ENCODE results near the gene MLLT1.
A peak's percentile ranks its signal among the peaks of the same experiment; 100 is the strongest.

MLLT1 gene

DNA sequence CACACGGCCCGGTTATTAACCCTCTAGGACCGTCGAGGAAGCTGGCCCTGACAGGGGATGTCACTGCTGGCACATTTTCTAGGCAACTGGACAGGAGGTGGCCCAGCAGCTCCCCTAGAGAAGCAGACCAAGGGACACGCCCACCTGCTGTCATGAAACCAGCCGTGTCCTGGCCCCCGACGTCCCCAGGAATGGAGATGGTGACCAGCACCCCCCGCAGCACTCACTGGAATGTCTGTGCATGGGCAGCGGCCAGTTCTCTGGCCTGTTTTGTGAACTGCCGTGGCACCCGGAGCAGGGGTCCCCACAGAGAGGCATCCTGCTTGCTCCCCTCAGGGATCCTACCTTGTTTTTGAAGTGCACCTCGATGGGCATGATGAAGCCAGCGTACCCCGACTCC lies 17.9 kb downstream of the MLLT1 start:
- H3K4me3 ChIP-seq (ENCODE audit: low read depth, low read length): no peak overlapping the region
- TF ChIP-seq, protein P1, sequence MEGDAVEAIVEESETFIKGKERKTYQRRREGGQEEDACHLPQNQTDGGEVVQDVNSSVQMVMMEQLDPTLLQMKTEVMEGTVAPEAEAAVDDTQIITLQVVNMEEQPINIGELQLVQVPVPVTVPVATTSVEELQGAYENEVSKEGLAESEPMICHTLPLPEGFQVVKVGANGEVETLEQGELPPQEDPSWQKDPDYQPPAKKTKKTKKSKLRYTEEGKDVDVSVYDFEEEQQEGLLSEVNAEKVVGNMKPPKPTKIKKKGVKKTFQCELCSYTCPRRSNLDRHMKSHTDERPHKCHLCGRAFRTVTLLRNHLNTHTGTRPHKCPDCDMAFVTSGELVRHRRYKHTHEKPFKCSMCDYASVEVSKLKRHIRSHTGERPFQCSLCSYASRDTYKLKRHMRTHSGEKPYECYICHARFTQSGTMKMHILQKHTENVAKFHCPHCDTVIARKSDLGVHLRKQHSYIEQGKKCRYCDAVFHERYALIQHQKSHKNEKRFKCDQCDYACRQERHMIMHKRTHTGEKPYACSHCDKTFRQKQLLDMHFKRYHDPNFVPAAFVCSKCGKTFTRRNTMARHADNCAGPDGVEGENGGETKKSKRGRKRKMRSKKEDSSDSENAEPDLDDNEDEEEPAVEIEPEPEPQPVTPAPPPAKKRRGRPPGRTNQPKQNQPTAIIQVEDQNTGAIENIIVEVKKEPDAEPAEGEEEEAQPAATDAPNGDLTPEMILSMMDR (IDR thresholded peaks at IDR 0.05; ENCODE audit: insufficient read depth, low read depth, low read length, missing control alignments): no peak
- DNase-seq (ENCODE audit: low read depth): no peak

- TF ChIP-seq, protein P1 (IDR thresholded peaks at IDR 0.05; ENCODE audit: insufficient read depth, low read depth, low read length, missing control alignments): peak; percentile 45
- no peak for DNase-seq (ENCODE audit: low read depth)
These were observed 18.7 kb downstream of the MLLT1 start for GRCh38 chr19:6260912-6261650.

GRCh38 chr19:6260376-6260775 lies 19.4 kb downstream of the MLLT1 start:
- no peak overlapping the region for H3K4me3 ChIP-seq (ENCODE audit: low read depth, low read length)
- no peak for DNase-seq (ENCODE audit: low read depth)
- TF ChIP-seq, protein P1 (IDR thresholded peaks at IDR 0.05; ENCODE audit: insufficient read depth, low read depth, low read length, missing control alignments): no peak

More at GRCh38 chr19:6260912-6261650, 18.7 kb downstream of the MLLT1 start:
- H3K4me3 ChIP-seq (ENCODE audit: low read depth, low read length): no peak overlapping the region

DNA sequence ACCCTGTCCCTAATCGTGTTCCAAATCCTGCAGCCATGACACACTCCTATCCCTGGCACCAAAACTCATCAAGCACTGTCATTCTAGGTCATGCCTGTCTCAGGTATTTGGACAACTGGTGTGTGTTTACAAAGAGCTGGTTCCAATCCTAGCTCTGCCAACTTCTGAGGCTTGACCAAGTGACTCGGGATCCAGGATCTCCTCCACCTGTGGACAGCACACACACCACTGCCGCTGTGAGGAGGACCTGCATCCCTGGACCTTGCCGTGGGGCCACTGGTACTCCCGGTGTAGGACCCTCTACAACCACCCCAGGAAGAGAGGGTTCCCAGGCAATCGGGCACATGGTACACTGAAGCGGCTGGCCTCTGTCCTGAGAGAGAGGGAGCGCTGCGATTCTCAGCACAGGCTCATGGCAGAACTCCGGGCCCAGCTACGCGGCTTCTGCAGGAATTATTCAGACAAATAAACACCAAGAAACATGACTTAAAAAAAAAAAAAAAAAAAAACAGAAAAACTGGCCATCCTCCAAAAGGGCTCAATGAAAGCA lies 20.4 kb downstream of the MLLT1 start:
- no peak overlapping the region for H3K4me3 ChIP-seq (ENCODE audit: low read depth, low read length)
- DNase-seq (ENCODE audit: low read depth): no peak
- TF ChIP-seq, protein P1 (IDR thresholded peaks at IDR 0.05; ENCODE audit: insufficient read depth, low read depth, low read length, missing control alignments): no peak

DNA sequence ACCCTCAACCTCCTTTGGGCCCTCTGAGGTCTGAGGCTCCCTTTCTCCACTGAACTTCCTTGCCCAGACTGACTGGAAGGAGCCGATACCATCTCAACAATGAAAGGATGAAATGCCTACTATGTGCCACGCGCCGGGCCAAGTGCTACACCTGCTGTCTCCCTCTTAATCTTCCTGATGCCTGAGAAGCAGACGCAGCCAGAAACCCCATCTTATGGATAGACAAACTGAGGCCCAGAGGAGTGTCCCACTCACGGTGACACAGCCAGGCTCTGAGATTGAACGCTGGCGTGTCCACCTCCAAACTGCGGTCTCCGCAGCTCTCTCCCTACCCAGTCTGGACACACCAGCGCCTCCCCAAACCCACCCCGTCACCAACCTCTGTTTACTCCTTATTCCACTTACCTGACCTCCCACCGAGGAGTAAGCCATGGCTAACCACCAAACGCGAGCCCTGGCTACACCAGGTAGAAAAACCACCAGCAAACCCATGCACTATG lies 20.9 kb downstream of the MLLT1 start:
- H3K4me3 ChIP-seq (ENCODE audit: low read depth, low read length): no peak overlapping the region
- DNase-seq (ENCODE audit: low read depth): no peak
- TF ChIP-seq, protein P1 (IDR thresholded peaks at IDR 0.05; ENCODE audit: insufficient read depth, low read depth, low read length, missing control alignments): no peak

DNA sequence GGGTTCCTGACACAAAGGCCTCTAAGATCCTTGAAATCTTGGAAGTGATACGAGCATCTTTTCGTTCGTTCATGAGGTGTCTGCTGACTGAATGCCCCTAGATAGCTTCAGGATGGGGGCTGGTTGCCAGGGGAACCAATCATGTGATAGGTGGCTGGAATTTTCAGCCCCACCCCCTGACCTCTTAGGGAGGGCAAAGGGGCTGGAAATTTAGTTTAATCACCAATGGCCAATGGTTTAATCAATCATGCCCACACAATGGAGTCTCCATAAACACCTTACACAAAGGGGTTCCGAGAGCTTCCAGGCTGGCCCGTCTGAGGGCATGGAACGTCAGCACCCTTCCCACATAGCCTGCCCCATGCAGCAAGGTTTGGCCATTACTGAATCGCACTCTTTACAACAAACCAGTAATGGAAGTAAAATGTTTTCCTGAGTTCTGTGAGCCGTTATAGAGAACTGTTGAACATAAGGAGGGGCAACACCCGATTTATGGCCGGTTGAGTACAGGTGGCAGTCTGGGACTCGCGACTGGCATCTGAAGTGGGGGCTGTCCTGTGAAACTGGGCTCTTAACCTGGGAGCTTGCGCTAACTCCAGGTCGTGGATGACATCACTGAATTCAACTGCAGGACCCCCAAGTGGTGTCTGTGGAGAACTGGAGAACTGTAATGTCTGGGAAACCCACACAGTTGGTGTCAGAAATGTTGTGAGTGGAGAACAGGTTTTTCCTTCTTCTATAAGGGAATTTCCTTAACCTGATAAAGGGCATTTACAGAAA lies 25.6 kb downstream of the MLLT1 start:
- TF ChIP-seq, protein P1 (IDR thresholded peaks at IDR 0.05; ENCODE audit: insufficient read depth, low read depth, low read length, missing control alignments): no peak
- no peak overlapping the region for H3K4me3 ChIP-seq (ENCODE audit: low read depth, low read length)
- DNase-seq (ENCODE audit: low read depth): no peak

Measured in GM12865 (cell line).